ENCODE measurements around the gene PLPP3.

Gene PLPP3

GRCh38 chr1:56502700-56503245 lies 76.6 kb downstream of the PLPP3 start:
- Histone ChIP-seq H3K4me2 (ENCODE audit: low read length) (no peak overlapping the region), H3K79me2 (peaks cover 5% of the 10 kb centered on the region), H3K27me3 (ENCODE audit: control insufficient read depth, insufficient read depth, low read length) (no peaks in the 10 kb centered on the region), H3K27ac (no peak overlapping the region), H2AFZ (no peak overlapping the region), H3K4me3 (ENCODE audit: low read depth, low read length) (no peak overlapping the region), H3K36me3 (ENCODE audit: control insufficient read depth, insufficient read depth, low read length) (no peaks in the 10 kb centered on the region), H3K9ac (no peak overlapping the region), H3K4me1 (peaks cover 22% of the 10 kb centered on the region), H3K9me3 (ENCODE audit: control insufficient read depth, low read length) (no peaks in the 10 kb centered on the region)
- no peak for TF ChIP-seq CTCF (IDR thresholded peaks at IDR 0.05)

- H3K27me3 ChIP-seq (ENCODE audit: control insufficient read depth, insufficient read depth, low read length) = no peaks in the 10 kb centered on the region
- peaks cover 15% of the 10 kb centered on the region for H3K4me1 ChIP-seq
- peaks cover 5% of the 10 kb centered on the region for H3K79me2 ChIP-seq
- no peaks in the 10 kb centered on the region for H3K9me3 ChIP-seq (ENCODE audit: control insufficient read depth, low read length)
- no peak overlapping the region for H3K4me2 ChIP-seq (ENCODE audit: low read length)
- H3K4me3 ChIP-seq (ENCODE audit: low read depth, low read length) = no peak overlapping the region
- H3K9ac ChIP-seq = no peak overlapping the region
- H3K27ac ChIP-seq = no peak overlapping the region
- no peaks in the 10 kb centered on the region for H3K36me3 ChIP-seq (ENCODE audit: control insufficient read depth, insufficient read depth, low read length)
- no peak overlapping the region for H2AFZ ChIP-seq
- TF ChIP-seq CTCF (IDR thresholded peaks at IDR 0.05) = no peak
Measured at GRCh38 chr1:56501888-56502287, 77.5 kb downstream of the PLPP3 start.

- H3K36me3 ChIP-seq (ENCODE audit: control insufficient read depth, insufficient read depth, low read length) = no peaks in the 10 kb centered on the region
Measured at GRCh38 chr1:56501426-56501825, 77.9 kb downstream of the PLPP3 start.

GRCh38 chr1:56496821-56497772 lies 82.3 kb downstream of the PLPP3 start:
- H3K36me3 ChIP-seq (ENCODE audit: control insufficient read depth, insufficient read depth, low read length) = no peaks in the 10 kb centered on the region
- H3K79me2 ChIP-seq = peaks cover 5% of the 10 kb centered on the region
- no peak overlapping the region for H3K4me2 ChIP-seq (ENCODE audit: low read length)
- no peaks in the 10 kb centered on the region for H3K9me3 ChIP-seq (ENCODE audit: control insufficient read depth, low read length)
- H3K4me3 ChIP-seq (ENCODE audit: low read depth, low read length) = no peak overlapping the region
- no peak overlapping the region for H3K9ac ChIP-seq
- no peak overlapping the region for H3K27ac ChIP-seq
- H3K4me1 ChIP-seq = peaks cover 2% of the 10 kb centered on the region
- TF ChIP-seq CTCF (IDR thresholded peaks at IDR 0.05) = no peak
- no peaks in the 10 kb centered on the region for H3K27me3 ChIP-seq (ENCODE audit: control insufficient read depth, insufficient read depth, low read length)
- no peak overlapping the region for H2AFZ ChIP-seq

More at GRCh38 chr1:56501426-56501825, 77.9 kb downstream of the PLPP3 start:
- peaks cover 12% of the 10 kb centered on the region for H3K4me1 ChIP-seq
- H3K9me3 ChIP-seq (ENCODE audit: control insufficient read depth, low read length) = no peaks in the 10 kb centered on the region
- H3K27me3 ChIP-seq (ENCODE audit: control insufficient read depth, insufficient read depth, low read length) = no peaks in the 10 kb centered on the region
- no peak overlapping the region for H3K4me2 ChIP-seq (ENCODE audit: low read length)
- H3K27ac ChIP-seq = no peak overlapping the region
- H3K79me2 ChIP-seq = peaks cover 5% of the 10 kb centered on the region
- no peak overlapping the region for H2AFZ ChIP-seq
- no peak for TF ChIP-seq CTCF (IDR thresholded peaks at IDR 0.05)
- H3K9ac ChIP-seq = no peak overlapping the region
- H3K4me3 ChIP-seq (ENCODE audit: low read depth, low read length) = no peak overlapping the region
